ENCODE data around the gene VPS8.
A peak's percentile ranks its signal among the peaks of the same experiment; 100 is the strongest.

VPS8 gene

DNA sequence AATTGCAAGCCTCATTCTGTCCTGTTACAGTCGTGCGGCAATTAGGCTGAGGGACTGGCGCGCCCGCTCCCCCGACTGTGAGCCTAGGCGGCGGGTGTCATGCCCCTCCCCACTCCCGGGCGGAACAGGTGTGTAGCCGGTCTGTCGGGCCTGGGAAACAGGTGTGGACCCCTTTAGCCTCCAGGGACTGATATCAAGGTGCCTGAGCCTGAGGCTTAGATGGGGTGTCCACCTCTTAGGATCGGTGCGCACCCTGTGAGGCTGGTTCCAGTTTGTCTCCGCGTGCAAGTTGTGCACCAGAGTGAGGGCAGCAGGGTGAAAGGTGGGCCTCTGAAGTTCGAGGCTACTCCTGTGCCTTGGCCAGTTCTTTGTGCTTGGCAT, 686 bp downstream of the VPS8 start:
- peak overlapping the region; percentile 95 for H3K4me3 ChIP-seq (ENCODE audit: low read length)
- TF ChIP-seq, protein P1, sequence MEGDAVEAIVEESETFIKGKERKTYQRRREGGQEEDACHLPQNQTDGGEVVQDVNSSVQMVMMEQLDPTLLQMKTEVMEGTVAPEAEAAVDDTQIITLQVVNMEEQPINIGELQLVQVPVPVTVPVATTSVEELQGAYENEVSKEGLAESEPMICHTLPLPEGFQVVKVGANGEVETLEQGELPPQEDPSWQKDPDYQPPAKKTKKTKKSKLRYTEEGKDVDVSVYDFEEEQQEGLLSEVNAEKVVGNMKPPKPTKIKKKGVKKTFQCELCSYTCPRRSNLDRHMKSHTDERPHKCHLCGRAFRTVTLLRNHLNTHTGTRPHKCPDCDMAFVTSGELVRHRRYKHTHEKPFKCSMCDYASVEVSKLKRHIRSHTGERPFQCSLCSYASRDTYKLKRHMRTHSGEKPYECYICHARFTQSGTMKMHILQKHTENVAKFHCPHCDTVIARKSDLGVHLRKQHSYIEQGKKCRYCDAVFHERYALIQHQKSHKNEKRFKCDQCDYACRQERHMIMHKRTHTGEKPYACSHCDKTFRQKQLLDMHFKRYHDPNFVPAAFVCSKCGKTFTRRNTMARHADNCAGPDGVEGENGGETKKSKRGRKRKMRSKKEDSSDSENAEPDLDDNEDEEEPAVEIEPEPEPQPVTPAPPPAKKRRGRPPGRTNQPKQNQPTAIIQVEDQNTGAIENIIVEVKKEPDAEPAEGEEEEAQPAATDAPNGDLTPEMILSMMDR (conservative IDR thresholded peaks at IDR 0.05; ENCODE audit: low read depth, low read length) = no peak
- no peak for DNase-seq (ENCODE audit: low read depth)

DNA sequence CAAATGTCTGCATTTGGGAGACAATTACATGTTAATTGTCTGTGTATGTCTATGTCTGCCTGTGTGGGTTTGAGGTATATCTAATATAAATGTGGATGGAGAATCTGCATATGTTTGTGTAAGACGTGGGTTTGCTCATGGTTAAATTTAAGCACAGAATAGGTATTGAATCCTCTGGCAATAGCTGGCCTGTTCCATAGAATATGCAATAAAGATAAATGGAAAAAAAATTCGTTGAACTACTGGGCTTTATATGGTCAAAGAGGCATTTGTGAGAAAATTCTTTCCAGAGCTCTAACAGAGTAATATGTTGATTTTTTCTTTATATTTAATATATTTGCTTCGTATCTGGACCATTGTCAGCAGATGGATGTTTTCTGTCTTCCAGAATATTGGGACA, 1.4 kb downstream of the VPS8 start:
- DNase-seq (ENCODE audit: low read depth) = no peak
- no peak overlapping the region for H3K4me3 ChIP-seq (ENCODE audit: low read length)
- TF ChIP-seq, protein P1 (conservative IDR thresholded peaks at IDR 0.05; ENCODE audit: low read depth, low read length) = no peak

DNA sequence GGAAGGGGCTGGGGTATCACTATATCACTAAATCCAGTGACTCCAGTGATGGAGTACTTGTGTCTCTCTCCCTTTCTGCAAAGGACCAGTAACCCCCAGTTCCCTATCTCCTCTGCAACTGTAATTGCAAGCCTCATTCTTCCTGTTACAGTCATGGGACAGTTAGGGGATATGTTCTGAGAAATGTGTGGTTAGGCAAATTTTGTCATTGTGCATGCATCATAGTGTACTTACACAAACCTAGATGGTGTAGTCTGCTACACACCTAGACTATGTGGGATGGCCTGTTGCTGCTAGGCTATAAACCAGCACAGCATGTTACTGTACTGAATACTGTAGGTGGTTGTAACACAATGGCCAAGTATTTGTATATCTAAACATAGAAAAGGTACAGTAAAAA, 2.2 kb downstream of the VPS8 start:
- no peak overlapping the region for H3K4me3 ChIP-seq (ENCODE audit: low read length)
- no peak for DNase-seq (ENCODE audit: low read depth)
- TF ChIP-seq, protein P1 (conservative IDR thresholded peaks at IDR 0.05; ENCODE audit: low read depth, low read length) = no peak

DNA sequence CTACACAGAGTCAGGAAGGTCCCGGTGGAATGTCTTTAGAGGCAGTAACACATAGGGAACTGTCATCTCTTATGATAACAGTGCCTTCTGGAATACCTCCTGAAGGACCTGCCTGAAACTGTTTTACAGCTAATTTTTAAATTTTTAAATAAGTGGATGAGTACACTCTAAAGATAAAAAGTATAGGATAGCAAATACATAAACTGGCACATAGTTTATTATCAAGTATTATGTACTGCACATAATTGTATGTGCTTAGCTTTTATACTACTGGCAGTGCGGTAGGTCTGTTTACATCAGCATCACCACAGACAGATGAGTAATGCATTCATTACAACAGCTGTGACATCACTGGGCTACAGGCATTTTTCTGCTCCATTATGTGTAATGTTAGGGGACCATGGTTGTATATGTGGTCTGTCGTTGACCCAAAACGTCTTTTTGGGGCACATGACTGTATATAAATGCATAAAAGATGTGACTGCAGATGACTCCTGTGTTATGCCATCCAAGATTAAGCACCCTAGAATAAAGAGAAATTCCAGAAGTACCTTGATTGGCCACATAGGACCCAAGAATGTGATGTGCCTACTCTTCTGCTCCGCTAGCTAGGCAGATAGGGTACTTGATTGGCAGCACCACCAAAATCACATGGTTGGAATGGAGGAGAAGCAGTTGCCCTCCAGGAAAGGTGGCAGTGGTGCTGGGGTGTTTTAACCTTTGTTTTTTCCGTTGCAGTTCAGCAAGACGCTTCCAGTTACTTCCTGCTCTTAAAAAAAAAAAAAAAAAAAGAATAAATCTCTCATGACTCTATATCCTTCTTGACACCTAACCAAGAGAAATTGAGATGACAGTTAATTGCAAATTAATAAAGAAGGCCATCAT, 3.3 kb downstream of the VPS8 start:
- TF ChIP-seq, protein P1 (conservative IDR thresholded peaks at IDR 0.05; ENCODE audit: low read depth, low read length) = no peak
- no peak overlapping the region for H3K4me3 ChIP-seq (ENCODE audit: low read length)
- DNase-seq (ENCODE audit: low read depth) = no peak

DNA sequence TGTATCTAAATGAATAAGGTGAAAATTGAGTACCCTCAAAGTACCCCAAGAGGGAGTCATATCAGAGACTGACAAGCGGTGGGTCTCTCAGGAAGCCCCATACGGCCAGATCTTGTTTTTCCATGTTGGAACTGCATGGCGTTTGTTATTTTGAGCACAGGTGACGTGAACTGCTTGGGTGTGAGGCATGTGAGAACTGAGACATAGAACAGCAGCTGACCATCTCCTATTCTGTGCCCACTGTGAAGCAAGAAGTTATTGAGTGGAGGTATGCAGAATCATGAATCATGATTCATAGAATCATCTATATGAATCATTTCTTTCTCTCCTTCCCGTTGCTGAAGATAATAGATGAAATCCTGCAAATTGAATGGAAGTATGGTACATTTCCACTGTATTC, 4.6 kb downstream of the VPS8 start:
- H3K4me3 ChIP-seq (ENCODE audit: low read length) = no peak overlapping the region
- DNase-seq (ENCODE audit: low read depth) = no peak
- TF ChIP-seq, protein P1 (conservative IDR thresholded peaks at IDR 0.05; ENCODE audit: low read depth, low read length) = no peak

DNA sequence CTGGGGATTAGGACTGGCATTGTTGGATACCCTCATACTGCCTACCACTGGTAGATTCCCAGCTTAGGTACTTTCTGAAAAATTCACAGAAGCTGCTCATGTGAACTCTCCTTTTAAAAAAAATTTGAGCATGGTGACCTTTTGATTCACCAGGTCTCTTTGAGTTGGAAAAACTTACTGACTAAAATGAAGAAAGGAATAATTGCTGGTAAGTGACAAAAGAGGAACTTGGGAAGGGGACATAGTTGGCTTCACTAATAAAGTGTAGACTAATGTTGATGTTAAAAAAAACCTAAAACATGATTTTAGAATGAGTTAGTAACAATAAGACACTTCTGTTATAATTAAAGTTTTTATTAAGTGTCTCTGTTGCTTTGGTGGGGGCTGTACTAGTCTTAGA, 8.6 kb downstream of the VPS8 start:
- H3K4me3 ChIP-seq (ENCODE audit: low read length) = no peak overlapping the region
- DNase-seq (ENCODE audit: low read depth) = no peak
- TF ChIP-seq, protein P1 (conservative IDR thresholded peaks at IDR 0.05; ENCODE audit: low read depth, low read length) = no peak

DNA sequence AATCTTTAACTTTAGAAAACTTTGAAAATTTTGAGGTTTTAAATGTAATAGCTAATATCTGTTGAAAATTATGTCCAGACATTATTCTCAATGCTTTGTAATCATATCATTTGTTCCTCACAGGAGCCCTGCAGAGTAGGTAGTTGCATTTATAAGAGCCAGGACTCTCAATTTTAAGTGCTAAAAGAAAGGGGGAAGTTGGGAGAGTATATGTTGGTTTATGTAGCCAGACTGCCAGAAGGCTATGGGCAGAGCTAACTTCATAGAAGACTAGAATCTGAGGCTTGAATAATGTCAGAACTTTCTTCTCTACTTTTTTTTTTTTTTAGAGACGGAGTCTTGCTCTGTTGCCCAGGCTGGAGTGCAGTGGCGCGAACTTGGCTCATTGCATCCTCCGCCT, 9.1 kb downstream of the VPS8 start:
- DNase-seq (ENCODE audit: low read depth) = no peak
- H3K4me3 ChIP-seq (ENCODE audit: low read length) = no peak overlapping the region
- TF ChIP-seq, protein P1 (conservative IDR thresholded peaks at IDR 0.05; ENCODE audit: low read depth, low read length) = no peak

Measured in retinal pigment epithelial cell (primary cell).